Mucosa of gallbladder (tissue), 1 donor: ENCODE measurements around the gene PBX2. TPM values are rescaled to one million over a fixed set of nuclear protein-coding genes. Genes with fewer than 3 reads are reported as not detected.

Experiments used
- DNase-seq: peaks from one replicate; pipeline ENCODE4 v3.0.0-alpha.2; 2020; ENCODE audit warnings: low spot score
- total RNA-seq: library from RNA; stranded (reverse); gene quantifications from one replicate; pipeline ENCODE4 v1.2.1, GENCODE V29; 2021
- donor health status: DM: no; HTN: no; CAD: no.

The PBX2 gene
- total RNA-seq, 1 donor from 2014 or later = 95.0 TPM

DNA sequence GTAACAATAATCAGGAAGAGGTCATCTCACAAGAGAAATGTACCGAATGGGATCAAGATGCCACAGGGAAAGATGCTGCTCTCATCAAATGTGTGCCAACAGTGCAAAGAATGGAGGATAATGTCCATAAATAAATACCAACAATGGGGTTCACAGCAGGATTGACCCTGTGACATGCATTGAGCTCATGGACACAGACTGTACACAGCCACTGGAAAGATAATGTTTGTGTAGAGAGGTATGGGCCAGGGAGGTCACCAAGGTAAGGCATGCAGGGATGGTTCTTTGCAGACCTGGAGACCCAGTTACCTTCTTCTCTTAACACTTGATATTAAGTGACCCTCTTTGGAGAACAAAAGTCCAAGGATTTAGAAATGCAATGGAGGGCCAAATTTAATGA, 15.6 kb downstream of the PBX2 start:
- DNase-seq = no peak

DNA sequence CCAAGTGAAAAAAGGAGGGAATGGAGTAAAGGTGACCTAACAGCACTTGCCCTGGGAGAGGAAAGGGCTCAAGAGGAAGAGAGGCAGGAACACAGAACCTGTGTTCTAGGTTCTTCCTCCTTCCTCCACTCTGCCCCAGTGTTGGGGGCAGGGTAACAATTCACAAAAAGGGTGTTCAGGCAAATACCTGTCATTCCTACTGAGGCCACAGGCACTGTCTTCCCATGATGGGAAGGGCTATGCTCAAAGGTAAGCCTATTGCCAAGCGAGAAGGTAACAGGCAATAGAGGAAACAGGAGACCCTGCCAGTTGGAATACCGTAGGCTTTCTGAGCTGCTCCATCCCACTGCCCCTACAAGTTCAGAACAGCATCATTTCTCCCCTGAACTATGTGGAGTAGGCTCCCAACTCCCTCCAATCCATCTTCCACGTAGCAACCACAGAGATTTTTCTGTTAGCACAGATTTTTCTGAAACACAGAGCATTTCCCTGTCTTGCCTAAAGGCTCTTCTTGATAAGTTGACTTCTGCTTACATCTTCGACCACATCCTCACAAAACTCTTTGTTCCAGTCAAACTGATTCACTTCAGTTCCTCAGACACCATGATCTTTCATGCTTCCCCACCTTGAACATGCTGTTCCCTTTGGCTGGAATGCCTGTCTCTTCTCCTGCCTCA, 16.8 kb downstream of the PBX2 start:
- no peak for DNase-seq

DNA sequence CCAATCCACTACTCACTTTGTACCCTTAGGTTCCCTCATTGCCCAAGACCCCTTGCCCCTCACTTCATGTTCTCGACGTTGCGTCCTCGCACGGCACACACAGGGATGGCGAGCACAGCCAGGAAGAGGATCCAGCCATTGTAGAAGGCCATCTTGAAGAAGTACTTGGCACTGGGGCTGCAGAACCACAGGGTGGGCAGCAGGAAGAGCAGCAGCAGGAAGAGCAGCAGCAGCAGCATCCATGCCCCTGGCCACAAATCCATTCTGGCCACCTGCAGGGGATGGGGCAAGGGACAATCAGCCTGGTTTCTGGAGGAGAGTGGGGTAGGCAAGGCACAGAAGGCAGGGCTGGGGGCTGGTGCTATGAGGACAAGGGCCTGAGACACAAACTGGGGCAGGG, 18.8 kb downstream of the PBX2 start:
- DNase-seq = no peak

DNA sequence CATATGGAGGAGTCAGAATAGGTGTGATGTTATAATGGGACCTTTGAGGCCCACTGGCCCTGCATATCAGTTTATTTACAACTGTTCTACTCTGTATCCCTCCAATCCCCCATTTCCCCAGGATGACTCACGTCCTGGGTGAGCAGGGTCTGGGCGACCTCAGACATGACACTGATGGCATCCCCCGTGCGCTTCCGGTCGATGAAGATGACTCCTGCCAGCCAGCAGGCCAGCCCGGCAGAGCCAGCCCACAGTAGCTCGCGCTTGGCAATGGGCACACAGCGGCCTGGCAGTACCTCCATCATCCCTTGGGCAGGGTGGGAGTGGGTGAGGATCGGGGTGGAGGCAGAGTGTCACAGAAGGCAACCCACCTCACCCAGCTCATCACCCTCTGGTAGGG, 19.7 kb downstream of the PBX2 start:
- DNase-seq = no peak

DNA sequence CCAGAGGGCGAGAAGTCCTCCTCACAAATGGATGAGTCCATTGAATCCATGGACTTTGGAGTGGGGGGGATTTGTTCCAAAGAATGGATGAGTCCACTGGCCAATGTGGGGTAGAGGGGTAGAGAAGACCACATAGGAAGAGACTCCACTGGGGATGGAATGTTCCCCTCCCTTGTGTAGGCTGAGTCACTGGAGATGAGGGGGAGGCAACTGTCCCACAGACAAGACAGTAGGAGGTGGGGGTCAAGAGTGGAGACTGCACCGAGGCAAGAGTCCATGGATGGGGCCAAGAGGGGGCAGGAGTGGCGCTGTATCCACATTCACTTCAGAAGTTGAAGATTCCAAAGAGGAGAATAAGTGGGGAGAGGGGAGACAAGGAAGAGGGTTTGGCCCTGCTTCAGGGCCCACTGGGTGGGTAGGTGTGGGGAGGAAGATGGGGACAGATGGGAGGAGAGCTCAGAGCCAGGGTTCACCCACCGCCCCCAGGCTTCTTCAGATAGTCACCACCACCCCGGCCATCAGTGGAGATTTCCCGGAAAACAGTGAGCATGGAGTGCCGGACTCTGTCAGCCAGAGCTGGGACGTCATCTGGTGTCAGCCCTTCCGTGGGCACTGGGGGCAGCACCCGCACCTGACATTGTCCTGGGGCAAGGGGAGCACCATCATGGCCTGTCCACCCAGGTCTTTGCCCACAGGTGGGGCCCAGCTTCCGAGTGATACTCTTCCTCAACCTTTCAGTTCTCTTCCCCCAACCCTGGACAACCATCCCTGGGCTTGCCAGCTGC, 21.0 kb downstream of the PBX2 start:
- DNase-seq = no peak

DNA sequence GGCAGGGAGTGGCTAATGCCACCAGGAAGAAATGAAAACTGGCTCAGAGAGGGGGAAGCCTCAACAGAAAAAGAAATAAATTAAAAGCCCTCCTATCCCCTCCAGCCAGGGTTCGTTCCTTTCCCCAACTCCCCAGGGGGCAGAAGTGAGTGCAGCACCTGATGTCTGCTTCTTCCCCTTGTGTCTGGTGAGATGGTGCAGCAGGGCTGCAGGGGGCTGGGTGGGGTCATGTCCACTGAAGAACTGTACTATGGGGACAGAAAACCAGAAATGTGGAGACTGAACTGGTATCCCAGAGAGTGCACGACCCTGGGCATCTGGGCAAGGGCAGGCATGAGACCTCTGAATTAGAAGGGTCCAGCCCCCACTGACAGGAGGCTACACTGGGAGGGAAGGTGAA, 21.7 kb downstream of the PBX2 start:
- DNase-seq = no peak

DNA sequence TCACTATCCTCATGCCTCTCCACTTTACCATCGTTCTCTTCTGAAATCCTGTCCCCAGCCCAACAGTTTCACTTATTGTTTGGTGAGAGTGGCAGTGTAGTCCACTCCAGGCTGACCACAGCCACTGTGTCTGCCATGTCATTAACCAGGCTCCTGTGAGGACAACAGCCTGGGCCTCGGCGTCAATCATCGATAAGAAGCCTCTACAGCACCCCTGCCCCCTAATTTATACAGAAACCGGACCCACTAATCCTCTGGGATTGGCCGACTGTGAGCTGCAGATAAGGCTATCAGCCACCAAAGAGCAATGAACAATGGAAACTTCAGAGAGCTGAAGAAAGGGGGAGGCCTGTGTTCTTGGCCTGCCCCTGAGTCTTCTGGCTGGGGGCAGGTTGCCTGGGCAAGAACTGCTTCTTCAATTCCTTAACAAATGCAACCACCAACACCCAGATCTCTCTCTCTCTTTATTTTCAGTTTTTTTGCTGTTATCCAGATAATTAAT, 22.2 kb downstream of the PBX2 start:
- no peak for DNase-seq

DNA sequence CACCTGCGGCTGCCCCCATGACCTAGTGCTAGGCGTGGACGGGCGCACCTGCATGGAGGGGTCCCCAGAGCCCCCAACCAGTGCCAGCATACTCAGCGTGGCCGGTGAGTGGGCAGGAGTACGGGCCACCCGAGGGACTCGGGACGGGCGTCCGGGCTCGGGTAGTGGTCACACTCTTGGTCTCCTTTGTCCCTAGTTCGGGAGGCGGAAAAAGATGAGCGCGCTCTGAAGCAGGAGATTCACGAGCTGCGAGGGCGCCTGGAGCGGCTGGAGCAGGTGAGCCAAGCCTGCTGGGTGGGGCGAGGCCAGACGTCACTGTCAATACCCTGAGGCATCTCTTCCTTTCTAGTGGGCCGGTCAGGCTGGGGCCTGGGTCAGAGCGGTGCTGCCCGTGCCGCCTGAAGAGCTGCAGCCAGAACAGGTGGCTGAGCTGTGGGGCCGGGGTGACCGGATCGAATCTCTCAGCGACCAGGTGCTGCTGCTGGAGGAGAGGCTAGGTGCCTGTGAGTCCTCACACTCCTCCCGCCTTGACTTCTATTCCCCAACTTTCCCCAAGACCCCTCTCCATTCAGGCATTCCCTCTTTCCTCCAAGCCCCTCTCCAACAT, 22.7 kb downstream of the PBX2 start:
- DNase-seq = no peak

DNA sequence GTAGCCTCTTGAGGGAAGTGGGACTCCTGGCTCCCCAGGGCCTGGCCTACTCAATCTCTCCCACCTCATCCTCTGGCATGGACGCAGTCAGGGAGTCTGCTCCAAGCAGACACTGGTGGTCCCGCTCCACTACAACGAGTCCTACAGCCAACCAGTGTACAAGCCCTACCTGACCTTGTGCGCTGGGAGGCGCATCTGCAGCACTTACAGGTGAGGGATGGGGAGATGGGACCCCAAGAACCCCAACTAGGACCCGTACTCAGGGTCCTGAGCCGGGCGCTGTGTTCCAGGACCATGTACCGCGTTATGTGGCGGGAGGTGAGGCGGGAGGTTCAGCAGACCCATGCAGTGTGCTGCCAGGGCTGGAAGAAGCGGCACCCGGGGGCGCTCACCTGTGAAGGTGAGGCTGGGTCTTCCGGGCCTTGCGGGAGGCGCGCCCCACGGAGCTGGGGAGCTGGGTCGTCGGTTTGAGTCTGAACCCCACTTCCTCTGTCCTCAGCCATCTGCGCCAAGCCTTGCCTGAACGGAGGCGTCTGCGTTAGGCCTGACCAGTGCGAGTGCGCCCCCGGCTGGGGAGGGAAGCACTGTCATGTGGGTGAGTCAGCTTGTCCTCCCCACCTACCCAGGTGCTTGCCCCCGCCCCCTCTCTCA, 23.5 kb downstream of the PBX2 start:
- no peak for DNase-seq

DNA sequence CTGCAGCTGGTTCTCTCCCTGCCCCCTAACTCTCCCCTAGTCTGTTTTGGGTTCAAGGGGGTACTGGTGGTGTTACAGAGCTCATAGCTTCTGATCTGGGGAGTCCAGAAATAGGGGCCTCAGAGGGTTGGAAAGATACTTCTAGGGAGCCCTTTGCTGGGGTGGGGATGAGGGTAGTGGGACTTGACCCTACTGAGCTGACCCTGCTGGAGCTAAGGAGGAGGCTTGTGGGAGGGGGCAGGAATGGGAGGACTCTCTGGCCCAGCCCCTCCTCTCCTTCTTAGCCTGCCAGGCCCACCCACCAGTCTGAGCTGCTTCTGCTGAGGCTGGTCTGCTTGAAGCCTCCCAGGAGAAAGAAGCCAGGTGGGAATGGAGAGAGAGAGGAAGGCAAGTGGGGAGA, 25.7 kb downstream of the PBX2 start, which contains the start of gene EGFL8:
TSS of gene EGFL8 (plus strand) at position 301 of the 400 bp plus-strand sequence. CDS start 1,571 bp downstream, outside the sequence.
- no peak for DNase-seq

DNA sequence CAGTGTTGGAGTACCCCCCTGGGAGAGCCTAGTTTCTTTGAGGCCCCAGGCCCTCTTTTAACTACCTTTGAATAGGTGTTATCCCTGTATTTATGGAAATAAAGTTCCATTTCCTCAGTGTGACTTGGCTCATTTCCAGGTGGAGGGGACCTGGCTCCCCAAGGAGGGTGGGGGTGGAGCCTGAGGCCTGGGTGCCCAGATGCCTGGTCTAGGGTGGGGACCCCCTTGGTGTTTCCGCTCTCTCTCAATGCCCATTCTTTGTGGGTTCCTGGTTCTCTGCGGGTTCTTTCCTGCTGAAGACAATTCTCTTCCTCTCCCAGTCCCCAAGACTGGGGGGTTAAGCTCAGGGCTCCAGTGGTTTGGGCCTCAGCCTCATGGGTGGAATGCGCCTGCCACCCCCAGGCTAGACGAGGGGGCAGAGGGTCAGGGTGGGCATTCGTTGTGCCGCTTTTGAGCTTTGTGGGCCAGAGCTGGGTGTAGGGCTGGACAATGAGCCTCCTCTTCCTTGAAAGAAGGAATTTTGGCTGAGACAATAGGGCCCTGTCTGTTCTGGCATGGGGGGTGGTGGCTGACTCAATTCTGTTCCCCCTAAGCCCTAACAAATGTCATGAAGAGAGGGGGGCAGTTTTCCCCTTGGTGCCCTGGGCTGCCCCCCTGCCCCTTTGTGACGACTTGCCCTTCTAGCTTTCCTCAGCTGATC, 26.3 kb downstream of the PBX2 start:
- DNase-seq = no peak

DNA sequence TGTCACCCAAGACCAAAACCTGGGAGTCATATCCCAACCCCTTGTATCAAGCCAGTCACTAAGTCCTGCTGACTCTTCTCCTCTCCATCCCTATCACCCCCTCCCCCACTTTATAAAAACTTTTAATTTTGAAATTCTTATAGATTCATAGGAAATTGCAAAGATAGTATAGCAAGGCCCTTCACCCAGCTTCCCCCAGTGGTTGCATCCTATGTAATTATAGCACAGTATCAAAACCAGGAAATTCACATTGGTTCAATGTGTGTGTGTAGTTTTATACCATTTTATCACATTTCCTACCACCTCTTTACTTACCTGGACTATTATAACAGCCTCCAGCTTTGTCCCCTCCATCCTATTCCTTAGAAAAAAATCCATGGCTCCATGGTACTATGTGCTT, 31.9 kb downstream of the PBX2 start:
- no peak for DNase-seq

DNA sequence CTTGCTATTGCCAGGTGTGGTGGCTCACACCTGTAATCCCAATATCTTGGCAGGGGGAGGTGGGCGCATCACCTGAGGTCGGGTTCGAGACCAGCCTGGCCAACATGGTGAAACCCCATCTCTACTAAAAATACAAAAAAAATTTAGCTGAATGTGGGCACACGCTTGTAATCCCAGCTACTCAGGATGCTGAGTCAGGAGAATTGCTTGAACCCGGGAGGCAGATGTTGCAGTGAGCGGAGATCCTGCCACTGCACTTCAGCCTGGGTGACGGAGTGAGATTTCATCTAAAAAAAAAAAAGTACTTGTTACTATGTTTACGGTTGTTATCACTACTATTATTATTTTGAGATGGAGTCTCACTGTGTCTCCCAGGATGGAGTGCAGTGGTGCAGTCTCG, 33.1 kb downstream of the PBX2 start:
- no peak for DNase-seq

DNA sequence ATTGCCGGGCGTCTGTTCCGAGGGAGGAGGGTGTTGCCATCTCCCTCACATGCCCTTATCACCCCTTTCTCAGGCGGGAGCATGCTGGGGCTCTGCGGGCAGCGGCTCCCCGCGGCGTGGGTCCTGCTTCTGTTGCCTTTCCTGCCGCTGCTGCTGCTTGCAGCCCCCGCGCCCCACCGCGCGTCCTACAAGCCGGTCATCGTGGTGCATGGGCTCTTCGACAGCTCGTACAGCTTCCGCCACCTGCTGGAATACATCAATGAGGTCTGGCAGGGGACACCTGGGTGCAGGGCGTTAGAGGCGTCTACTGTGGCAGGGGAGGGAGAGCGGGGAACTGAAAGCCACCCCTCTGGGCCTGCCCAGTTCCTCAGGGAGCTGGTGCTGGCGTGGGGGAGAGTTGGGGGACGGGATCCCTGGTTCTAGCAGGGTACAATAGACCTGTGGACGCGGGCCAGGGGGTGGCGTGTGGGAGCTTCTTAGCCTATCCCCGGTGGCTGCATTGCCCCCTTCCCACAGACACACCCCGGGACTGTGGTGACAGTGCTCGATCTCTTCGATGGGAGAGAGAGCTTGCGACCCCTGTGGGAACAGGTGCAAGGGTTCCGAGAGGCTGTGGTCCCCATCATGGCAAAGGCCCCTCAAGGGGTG, 35.4 kb downstream of the PBX2 start:
- DNase-seq = peak; percentile 69

DNA sequence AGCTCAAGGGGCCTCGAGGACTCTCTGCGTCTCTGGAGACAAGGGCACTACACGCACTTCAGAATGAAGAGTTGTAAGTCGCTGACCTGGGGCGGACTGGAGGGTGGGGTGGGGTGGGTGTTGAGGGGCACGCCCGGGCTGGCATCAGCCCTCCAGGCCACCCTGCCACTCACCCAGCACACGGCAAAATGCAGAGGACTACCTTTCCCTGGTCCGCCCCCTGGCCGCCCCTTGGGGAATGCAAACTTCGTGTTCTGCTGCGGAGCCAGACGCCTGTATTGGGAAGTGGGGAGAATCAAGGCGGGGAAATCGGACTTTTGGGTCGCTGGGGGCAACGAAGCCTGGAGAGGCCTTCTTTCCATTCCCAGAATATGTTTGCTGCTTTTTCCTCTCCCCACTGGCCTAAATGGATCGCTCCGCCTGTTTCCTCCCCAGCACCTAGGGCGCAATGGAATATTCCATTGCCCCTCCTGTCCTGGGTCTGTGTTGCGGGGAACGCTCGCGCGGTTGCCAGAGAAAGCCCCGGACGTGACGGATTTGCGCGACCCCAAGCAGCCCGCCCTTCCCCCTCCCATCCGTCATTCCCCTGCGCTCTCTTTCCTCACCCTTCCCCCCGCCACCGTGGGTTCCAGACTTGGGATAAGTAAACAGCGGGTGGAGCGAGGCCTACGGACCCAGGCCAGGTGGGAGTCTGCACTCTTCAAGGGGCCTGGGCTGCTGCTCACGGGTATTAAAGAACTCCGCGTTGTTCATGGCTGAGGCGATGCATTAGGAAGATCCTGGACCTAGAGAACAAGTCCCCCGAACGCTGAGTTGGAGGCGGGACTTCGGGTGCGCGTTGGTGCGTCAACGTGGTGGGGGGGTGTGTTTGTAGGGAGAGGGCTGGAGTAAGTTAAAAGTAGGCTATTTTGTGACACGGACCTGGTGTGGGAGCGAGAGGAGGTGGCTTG, 36.2 kb downstream of the PBX2 start, which contains the start of gene PPT2:
TSS of gene PPT2 (plus strand) at position 578 of the 950 bp plus-strand sequence. CDS start 454 bp downstream, outside the sequence.
- DNase-seq = peak; percentile 84

DNA sequence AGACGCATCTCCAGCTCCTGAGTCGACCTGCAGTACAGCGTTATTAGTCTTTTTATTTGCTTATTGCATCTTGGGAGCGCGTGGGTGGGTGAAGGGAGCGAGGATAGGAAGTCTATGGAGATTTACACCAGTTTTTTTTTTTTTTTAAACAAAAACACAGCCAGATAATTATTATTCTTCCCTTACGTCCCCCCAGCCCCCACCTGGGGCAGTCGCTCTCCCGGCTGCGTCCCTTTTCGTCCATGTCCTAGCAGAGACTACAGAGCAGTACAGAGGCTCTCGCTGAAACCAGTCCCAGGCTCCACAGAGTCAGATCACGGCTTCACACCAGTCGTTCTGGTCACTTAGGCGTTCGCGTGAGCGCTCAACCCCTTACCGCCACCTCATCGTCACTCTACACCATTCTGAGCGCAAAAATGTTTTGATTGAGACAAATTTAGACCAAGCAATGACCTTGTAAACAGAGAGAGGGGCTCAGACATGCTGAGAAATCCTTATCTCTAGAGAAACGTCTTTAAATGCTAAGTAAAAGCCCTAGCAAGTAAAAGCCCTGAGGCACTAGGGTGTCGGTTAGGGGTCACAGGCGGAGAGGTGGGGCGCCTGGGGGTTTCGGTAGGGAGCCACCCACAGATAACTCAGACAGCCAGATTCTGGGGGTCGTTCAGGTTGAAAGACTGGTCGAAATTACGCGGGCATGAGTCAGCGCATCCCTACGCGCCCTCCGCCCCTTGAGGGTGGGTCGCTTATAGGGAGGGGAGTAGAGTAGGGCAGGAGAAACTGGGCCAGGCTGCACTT, 37.0 kb downstream of the PBX2 start:
- DNase-seq = no peak

DNA sequence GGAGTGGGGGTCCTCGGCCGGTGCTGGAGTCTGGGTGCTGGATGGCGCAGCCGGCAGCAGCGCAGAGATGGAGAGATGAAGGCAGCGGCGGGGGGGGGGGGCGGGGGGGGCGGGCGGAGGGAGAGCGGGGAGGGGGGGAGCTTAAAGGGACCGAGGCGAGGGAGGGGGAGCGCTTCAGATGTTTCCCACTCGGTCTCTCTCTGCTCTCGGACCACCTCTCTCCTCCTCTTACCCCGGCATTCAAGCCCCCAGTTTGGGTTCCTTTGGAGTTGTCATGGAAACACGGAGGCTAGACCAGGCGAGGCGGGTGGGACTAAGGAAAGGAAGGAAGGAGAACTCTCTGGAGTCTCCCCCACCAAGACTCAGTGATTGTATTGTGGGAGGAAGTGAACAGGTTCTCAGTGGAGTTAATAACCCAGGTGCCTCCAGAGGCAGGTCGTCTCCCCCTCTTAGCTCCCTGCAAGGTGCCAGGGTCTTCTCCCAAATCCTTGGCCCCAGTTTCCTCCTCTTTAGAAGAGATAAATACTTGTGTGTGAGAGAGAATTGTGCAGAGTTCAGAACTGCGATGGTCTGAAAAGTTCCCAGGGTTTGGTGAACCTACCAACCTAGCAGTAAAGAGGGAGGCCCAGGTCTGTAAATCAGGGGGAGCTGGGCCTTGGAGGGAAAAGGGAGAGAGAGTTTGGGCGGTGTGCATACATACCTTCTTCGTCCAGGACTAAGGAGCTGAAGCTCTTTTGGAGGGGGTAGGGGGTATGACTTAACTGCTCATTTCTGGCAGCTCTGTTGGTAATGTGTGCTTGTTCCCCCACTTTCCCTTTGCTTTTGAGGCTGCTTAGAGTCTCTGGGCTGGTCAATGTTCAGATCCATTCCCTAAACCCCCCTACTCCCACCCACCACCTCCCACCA, 37.9 kb downstream of the PBX2 start, which contains the start of gene PRRT1:
TSS of gene PRRT1 (minus strand) at position 77 of the 906 bp plus-strand sequence. CDS start 112 bp downstream, outside the sequence.
- no peak for DNase-seq
